GM21825 (cell line): ENCODE measurements around the gene EEFSEC.

Experiments used
- ATAC-seq: cut with Tn5 transposase; IDR thresholded peaks from one replicate; pipeline ENCODE4 v1.9.1; 2021; ENCODE audit warnings: mild to moderate bottlenecking, moderate library complexity; ENCODE audit not compliant: unreplicated experiment

EEFSEC gene

GRCh38 chr3:128420720-128421438 is 267.6 kb downstream of the EEFSEC start:
- no peak for ATAC-seq

GRCh38 chr3:128421439-128421836 is 268.2 kb downstream of the EEFSEC start:
- no peak for ATAC-seq

GRCh38 chr3:128421966-128422365 is 268.7 kb downstream of the EEFSEC start:
- ATAC-seq, result no peak

- ATAC-seq, result no peak
Measured at GRCh38 chr3:128422762-128423524, 269.7 kb downstream of the EEFSEC start.

- no peak for ATAC-seq
Measured at GRCh38 chr3:128423525-128424147, 270.4 kb downstream of the EEFSEC start.

GRCh38 chr3:128424508-128425069 is 271.3 kb downstream of the EEFSEC start:
- ATAC-seq, result no peak

- no peak for ATAC-seq
Measured at GRCh38 chr3:128425142-128425845, 272.0 kb downstream of the EEFSEC start.

- no peak for ATAC-seq
Measured at GRCh38 chr3:128425846-128426127, 272.5 kb downstream of the EEFSEC start.

GRCh38 chr3:128426128-128426921 is 273.0 kb downstream of the EEFSEC start:
- ATAC-seq, result peak; percentile 72

- no peak for ATAC-seq
Measured at GRCh38 chr3:128427175-128427857, 274.0 kb downstream of the EEFSEC start.

GRCh38 chr3:128427872-128428822 is 274.9 kb downstream of the EEFSEC start:
- no peak for ATAC-seq

- ATAC-seq, result no peak
Measured at GRCh38 chr3:128429275-128429674, 276.0 kb downstream of the EEFSEC start.

- no peak for ATAC-seq
Measured at GRCh38 chr3:128429751-128430150, 276.5 kb downstream of the EEFSEC start.

- ATAC-seq, result no peak
Measured at GRCh38 chr3:128430301-128430700, 277.0 kb downstream of the EEFSEC start.

- ATAC-seq, result no peak
Measured at GRCh38 chr3:128430731-128431130, 277.4 kb downstream of the EEFSEC start.

- no peak for ATAC-seq
Measured at GRCh38 chr3:128431803-128432300, 278.6 kb downstream of the EEFSEC start.

- ATAC-seq, result no peak
Measured at GRCh38 chr3:128432301-128432970, 279.2 kb downstream of the EEFSEC start.
